ENCODE results near the gene DDIT4L. TPM values are rescaled to one million over a fixed set of nuclear protein-coding genes. Genes with fewer than 3 reads are reported as not detected.

The DDIT4L gene
- total RNA-seq, 6 donors from 2014 or later: 0.37 to 1.1 (median 0.63) TPM; not detected in 2

- Histone ChIP-seq H3K27me3 (no peaks in the 10 kb centered on the region), H3K4me3 (no peak overlapping the region), H3K27ac (no peak overlapping the region), H3K36me3 (no peaks in the 10 kb centered on the region), H3K9me3 (no peaks in the 10 kb centered on the region), H3K4me1 (peaks cover 3 to 19% (median 13%) of the 10 kb centered on the region in 4 donors)
- ATAC-seq (ENCODE audit: low FRiP score in 2 of 2) (no peak), DNase-seq (no peak)
- WGBS, 2 donors: 53 to 56% methylated on average over 4 of the region's 4 CpGs
- TF ChIP-seq EP300 (IDR thresholded peaks at IDR 0.05): no peak
- TF ChIP-seq POLR2A (IDR thresholded peaks at IDR 0.05): no peak
- no peak for TF ChIP-seq POLR2AphosphoS5 (IDR thresholded peaks at IDR 0.05)
- no peak for TF ChIP-seq CTCF (IDR thresholded peaks at IDR 0.05)
These were observed 1.4 kb downstream of the DDIT4L start for GRCh38 chr4:100188829-100189228.

DNA sequence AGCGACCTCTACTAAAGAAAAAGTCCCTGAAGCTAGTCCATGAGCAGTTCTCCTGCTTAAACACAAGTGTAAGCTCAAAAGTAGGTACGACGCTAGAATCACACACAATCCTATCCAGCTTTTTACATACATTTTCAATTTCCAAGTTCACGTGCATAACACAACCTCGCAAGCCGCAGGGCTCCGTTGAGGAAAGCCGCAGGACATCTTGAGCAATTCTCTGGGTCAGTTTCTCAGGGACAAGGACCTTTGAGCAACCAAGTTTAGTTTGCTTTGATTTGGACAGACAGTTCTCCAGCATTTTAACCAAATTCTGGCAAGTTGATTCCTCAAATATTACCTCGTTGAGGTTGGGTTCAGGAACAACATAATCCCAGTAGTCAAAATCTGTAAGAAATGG lies 2.5 kb downstream of the DDIT4L start:
- no peak for ATAC-seq (ENCODE audit: low FRiP score in 2 of 2)
- DNase-seq: no peak
- Histone ChIP-seq H3K9me3 (no peaks in the 10 kb centered on the region), H3K27ac (no peak overlapping the region), H3K27me3 (no peaks in the 10 kb centered on the region), H3K36me3 (no peaks in the 10 kb centered on the region), H3K4me1 (peaks cover 3 to 19% (median 13%) of the 10 kb centered on the region in 4 donors), H3K4me3 (no peak overlapping the region)
- TF ChIP-seq POLR2AphosphoS5 (IDR thresholded peaks at IDR 0.05) (no peak), EP300 (IDR thresholded peaks at IDR 0.05) (no peak)
- WGBS, 2 donors: 95 to 96% methylated on average over 9 of the region's 9 CpGs

GRCh38 chr4:100184787-100185186 lies 5.5 kb downstream of the DDIT4L start:
- Histone ChIP-seq H3K9me3 (no peaks in the 10 kb centered on the region), H3K36me3 (no peaks in the 10 kb centered on the region), H3K27me3 (no peaks in the 10 kb centered on the region), H3K4me1 (peaks cover 3 to 8% (median 5%) of the 10 kb centered on the region in 4 donors), H3K4me3 (no peak overlapping the region), H3K27ac (no peak overlapping the region)
- 94 to 96% methylated on average over 2 of the region's 2 CpGs for WGBS, 2 donors
- no peak for DNase-seq
- no peak for ATAC-seq (ENCODE audit: low FRiP score in 2 of 2)
- TF ChIP-seq EP300 (IDR thresholded peaks at IDR 0.05) (no peak), POLR2AphosphoS5 (IDR thresholded peaks at IDR 0.05) (no peak), POLR2A (IDR thresholded peaks at IDR 0.05) (no peak), CTCF (IDR thresholded peaks at IDR 0.05) (no peak)

DNA sequence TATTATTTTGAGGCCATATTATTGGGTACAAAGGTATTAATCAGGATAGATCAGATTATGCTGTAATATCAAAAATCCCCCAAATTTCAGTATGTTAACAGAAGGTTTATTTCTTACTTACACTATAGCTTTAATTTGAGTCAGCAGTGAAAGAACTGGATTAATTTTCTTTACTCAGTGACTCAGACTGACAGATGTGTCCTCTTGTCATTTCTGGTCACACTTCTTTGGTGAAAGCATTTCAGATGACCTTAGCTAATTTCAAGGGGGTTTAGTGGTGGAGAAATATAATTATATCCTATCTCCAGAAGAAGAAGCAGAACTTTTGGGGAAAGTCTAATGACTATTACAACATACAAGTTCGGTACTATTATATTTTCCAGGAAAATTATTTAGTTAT lies 12.4 kb downstream of the DDIT4L start:
- 74 to 95% methylated on average over 1 of the region's 1 CpG for WGBS, 2 donors
- H3K27ac ChIP-seq: no peak overlapping the region
- TF ChIP-seq POLR2A (IDR thresholded peaks at IDR 0.05) (no peak), EP300 (IDR thresholded peaks at IDR 0.05) (no peak), POLR2AphosphoS5 (IDR thresholded peaks at IDR 0.05) (no peak), CTCF (IDR thresholded peaks at IDR 0.05) (no peak)

DNA sequence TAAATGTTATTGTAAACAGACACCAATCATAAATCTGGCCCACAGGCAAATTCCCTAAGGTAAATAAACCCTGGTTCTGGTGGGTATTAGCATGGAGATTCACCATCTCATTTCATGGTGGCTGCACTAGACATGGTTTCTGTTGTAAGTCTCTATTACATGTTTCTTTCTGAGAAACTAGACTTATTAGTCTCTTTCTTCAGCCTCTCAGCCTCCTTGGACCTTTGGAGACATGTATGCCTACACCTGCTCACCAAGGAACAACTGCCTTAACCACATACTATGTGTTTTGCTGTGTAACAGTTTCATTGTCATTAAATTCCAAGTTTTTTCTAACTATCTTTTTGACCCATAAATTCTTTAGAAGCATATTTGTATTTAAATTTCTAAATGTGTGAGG lies 13.1 kb downstream of the DDIT4L start:
- TF ChIP-seq POLR2A (IDR thresholded peaks at IDR 0.05) (no peak), EP300 (IDR thresholded peaks at IDR 0.05) (no peak), CTCF (IDR thresholded peaks at IDR 0.05) (no peak), POLR2AphosphoS5 (IDR thresholded peaks at IDR 0.05) (no peak)
- no peak for ATAC-seq (ENCODE audit: low FRiP score in 2 of 2)
- Histone ChIP-seq H3K4me1 (no peaks in the 10 kb centered on the region), H3K4me3 (no peak overlapping the region), H3K9me3 (no peaks in the 10 kb centered on the region), H3K27me3 (no peaks in the 10 kb centered on the region), H3K27ac (no peak overlapping the region), H3K36me3 (no peaks in the 10 kb centered on the region)
- no peak for DNase-seq

More for the DNA sequence above, 12.4 kb downstream of the DDIT4L start:
- no peaks in the 10 kb centered on the region for H3K4me1 ChIP-seq
- H3K36me3 ChIP-seq: no peaks in the 10 kb centered on the region
- no peak for ATAC-seq (ENCODE audit: low FRiP score in 2 of 2)
- H3K9me3 ChIP-seq: no peaks in the 10 kb centered on the region
- DNase-seq: no peak
- no peaks in the 10 kb centered on the region for H3K27me3 ChIP-seq
- no peak overlapping the region for H3K4me3 ChIP-seq
